HepG2 (cell line): ENCODE measurements around the gene YIPF3. TPM values are rescaled to one million over a fixed set of nuclear protein-coding genes. Genes with fewer than 3 reads are reported as not detected.

ENCODE experiments used
- ATF1 ChIP-seq: IDR thresholded peaks from 2 replicates; pipeline ENCODE4 v1.6.1; 2016; ENCODE audit warnings: mild to moderate bottlenecking, control low read depth
- CSRNP1 ChIP-seq: sonication (generic); formaldehyde crosslinking; IDR thresholded peaks from 2 replicates; pipeline ENCODE4 v1.8.1; 2023; ENCODE audit warnings: mild to moderate bottlenecking, missing genetic modification reagents
- HHEX ChIP-seq: IDR thresholded peaks from 2 replicates; pipeline ENCODE4 v1.6.1; 2016; ENCODE audit warnings: control low read depth
- HOXA9 ChIP-seq: sonication (generic); formaldehyde crosslinking; IDR thresholded peaks from 2 replicates; pipeline ENCODE4 v1.8.1; 2022; ENCODE audit warnings: missing genetic modification reagents, mild to moderate bottlenecking, moderate library complexity, borderline replicate concordance
- ISX ChIP-seq: sonication (generic); formaldehyde crosslinking; conservative IDR thresholded peaks from 2 replicates; pipeline ENCODE4 v1.5.0; 2020; ENCODE audit warnings: missing genetic modification reagents
- MBNL3 ChIP-seq: fragments of 250-450 bp; sonication (Bioruptor Pico); conservative IDR thresholded peaks from 2 replicates; pipeline ENCODE4 v1.8.0; 2022; ENCODE audit warnings: mild to moderate bottlenecking, inconsistent platforms
- MYPOP ChIP-seq: sonication (generic); formaldehyde crosslinking; IDR thresholded peaks from 2 replicates; pipeline ENCODE4 v1.8.1; 2023; ENCODE audit warnings: mild to moderate bottlenecking, moderate library complexity, missing genetic modification reagents
- PAWR ChIP-seq: sonication (generic); formaldehyde crosslinking; IDR thresholded peaks from 2 replicates; pipeline ENCODE4 v1.4.0; 2020; ENCODE audit warnings: missing genetic modification reagents, mild to moderate bottlenecking, borderline replicate concordance
- SNAPC4 ChIP-seq: sonication (generic); formaldehyde crosslinking; IDR thresholded peaks from 2 replicates; pipeline ENCODE4 v1.4.0; 2020; ENCODE audit warnings: mild to moderate bottlenecking, missing genetic modification reagents
- TIGD3 ChIP-seq: sonication (generic); formaldehyde crosslinking; IDR thresholded peaks from 2 replicates; pipeline ENCODE4 v1.5.1; 2020; ENCODE audit warnings: mild to moderate bottlenecking, missing genetic modification reagents, borderline replicate concordance
- ZBTB3 ChIP-seq: sonication (generic); formaldehyde crosslinking; IDR thresholded peaks from 2 replicates; pipeline ENCODE4 v1.4.0; 2020; ENCODE audit warnings: low read depth, mild to moderate bottlenecking, moderate library complexity, missing genetic modification reagents, borderline replicate concordance
- ZNF143 ChIP-seq: sonication (generic); formaldehyde crosslinking; IDR thresholded peaks from 2 replicates; pipeline ENCODE4 v1.4.0; 2020; ENCODE audit warnings: missing genetic modification reagents
- ZNF556 ChIP-seq: sonication (generic); formaldehyde crosslinking; IDR thresholded peaks from 2 replicates; pipeline ENCODE4 v1.4.0; 2020; ENCODE audit warnings: mild to moderate bottlenecking, missing genetic modification reagents, borderline replicate concordance
- ZNF770 ChIP-seq: sonication (generic); formaldehyde crosslinking; IDR thresholded peaks from 2 replicates; pipeline ENCODE4 v1.5.0; 2020; ENCODE audit warnings: mild to moderate bottlenecking, missing genetic modification reagents
- ZNF850 ChIP-seq: sonication (generic); formaldehyde crosslinking; conservative IDR thresholded peaks from 2 replicates; pipeline ENCODE4 v1.9.0; 2021; ENCODE audit warnings: mild to moderate bottlenecking, missing genetic modification reagents
- ZSCAN29 ChIP-seq: sonication (generic); formaldehyde crosslinking; conservative IDR thresholded peaks from 2 replicates; pipeline ENCODE4 v1.4.0; 2020; ENCODE audit warnings: mild to moderate bottlenecking, missing genetic modification reagents
- polyA plus RNA-seq, 8 experiments: library from polyadenylated mRNA; depleted of rRNA in 3 of 8; stranded (reverse) in 7 of 8; unstranded in 1 of 8; fragments of >200 nt; fragmentation: Illumina TruSeq in 4 of 8; extraction: Trizol in 4 of 8; gene quantifications; 2 replicates each; pipeline versions ENCODE4 v1.2.1 to v1.2.3, GENCODE V29; 2011 to 2016; ENCODE audit warnings: low read depth in 4 of 8, missing spikeins in 1 of 8, mixed read lengths in 1 of 8; ENCODE audit not compliant: insufficient read depth in 1 of 8
- total RNA-seq, 5 experiments: library from RNA; depleted of rRNA; stranded (reverse); fragments of >200 nt; fragmentation: Illumina TruSeq; extraction: Trizol; gene quantifications; 2 replicates each; pipeline ENCODE4 v1.2.3, GENCODE V29; 2016; ENCODE audit warnings: low read depth in 1 of 5

YIPF3 gene
- total and polyA plus RNA-seq, 2 of the 13 experiments (the other 11 are each of a cell fraction or from before 2014, with no cell fraction given), result 107 to 206 TPM

- TF ChIP-seq ZNF770 (0 out of 2 replicates have a peak, but pooled peaks have one; percentile 17), SNAPC4 (no peak), PAWR (CRISPR knock-in tag) (0 out of 2 replicates have a peak, but pooled peaks have one; percentile 67), HHEX (no peak), ZNF850 (CRISPR knock-in tag) (no peak), ZNF556 (peak; percentile 90; the same call in 1 of the 2 replicates), ATF1 (CRISPR knock-in tag) (peak; percentile 84), TIGD3 (CRISPR knock-in tag) (0 out of 2 replicates have a peak, but pooled peaks have one; percentile 37), ZBTB3 (CRISPR knock-in tag) (peak; percentile 28; the same call in 1 of the 2 replicates), ISX (CRISPR knock-in tag) (no peak), HOXA9 (CRISPR knock-in tag) (peak; percentile 75; the same call in 1 of the 2 replicates), ZSCAN29 (CRISPR knock-in tag) (0 out of 2 replicates have a peak, but pooled peaks have one; percentile 62), MBNL3 (CRISPR knock-in tag) (no peak), ZNF143 (peak; percentile 88), MYPOP (CRISPR knock-in tag) (no peak), CSRNP1 (CRISPR knock-in tag) (peak; percentile 68; the same call in 1 of the 2 replicates)
These were observed 39.3 kb downstream of the YIPF3 start, which contains the start of gene TJAP1 (continued) for GRCh38 chr6:43477235-43478007.
